ENCODE measurements around the gene TRAF2.

The TRAF2 gene

DNA sequence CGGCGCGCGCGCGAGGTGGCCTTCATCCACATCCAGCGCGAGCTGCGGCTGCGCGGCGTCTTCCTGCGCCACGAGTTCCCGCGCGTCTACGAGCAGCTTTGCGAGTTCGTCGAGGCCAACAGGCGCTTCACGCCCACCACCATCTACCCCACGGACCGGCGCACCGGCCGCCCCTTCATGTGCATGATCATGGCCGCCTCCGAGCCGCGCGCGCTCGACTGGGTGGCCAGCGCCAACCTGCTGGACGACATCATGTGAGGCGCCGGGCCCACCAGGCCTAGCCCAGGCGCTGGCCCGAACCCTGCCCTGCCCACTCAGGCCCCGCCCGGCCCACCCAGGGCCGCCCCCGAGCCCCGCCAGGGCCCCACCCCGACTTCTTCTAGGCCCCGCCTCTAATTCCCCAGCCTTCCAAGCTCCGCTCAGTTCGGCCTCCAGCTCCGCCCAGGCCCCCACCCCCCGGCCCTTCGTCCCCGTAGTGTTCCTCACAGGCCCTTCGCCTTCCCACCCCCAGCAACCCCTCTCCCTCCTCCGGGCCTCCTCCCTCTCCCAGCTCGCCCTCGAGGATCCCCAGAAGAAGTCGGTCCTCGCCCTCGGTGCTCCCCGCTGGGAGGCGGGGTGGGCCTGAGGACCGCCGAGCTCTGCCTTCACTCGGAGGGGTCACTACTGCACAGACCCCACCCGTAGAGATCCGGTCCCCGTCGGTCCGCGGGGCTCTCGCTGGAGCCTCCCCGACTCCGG is 39.1 kb upstream of the TRAF2 start:
- peak; percentile 81 for DNase-seq

DNA sequence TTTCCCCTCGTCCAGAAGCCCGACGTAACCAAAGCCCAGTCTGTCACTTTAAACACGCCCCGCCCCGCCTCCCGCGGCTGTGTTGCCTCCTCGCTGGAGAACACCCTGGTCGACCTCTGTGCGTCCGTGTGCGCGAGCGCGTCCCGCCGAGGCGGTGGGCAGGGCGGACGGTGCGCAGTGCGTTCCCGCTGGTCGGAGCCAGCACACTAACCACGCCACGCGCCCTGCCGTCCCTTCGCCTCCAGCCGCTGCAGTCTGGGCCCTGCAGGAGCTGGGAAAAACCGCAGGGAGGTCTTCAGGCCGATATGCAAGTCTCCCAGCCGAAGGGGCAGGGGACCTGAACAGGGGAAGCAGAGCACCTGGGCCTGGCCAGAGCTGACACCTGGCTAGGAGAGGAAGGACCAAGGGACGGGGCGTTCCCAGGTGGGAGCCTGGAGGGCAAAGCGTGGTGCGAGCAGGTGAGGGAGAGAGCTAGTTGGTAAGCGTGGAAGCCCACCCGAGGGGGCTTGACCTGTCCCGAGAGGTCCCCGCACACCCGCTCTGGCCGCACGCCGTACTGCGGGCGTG is 38.4 kb upstream of the TRAF2 start:
- DNase-seq: peak; percentile 79

DNA sequence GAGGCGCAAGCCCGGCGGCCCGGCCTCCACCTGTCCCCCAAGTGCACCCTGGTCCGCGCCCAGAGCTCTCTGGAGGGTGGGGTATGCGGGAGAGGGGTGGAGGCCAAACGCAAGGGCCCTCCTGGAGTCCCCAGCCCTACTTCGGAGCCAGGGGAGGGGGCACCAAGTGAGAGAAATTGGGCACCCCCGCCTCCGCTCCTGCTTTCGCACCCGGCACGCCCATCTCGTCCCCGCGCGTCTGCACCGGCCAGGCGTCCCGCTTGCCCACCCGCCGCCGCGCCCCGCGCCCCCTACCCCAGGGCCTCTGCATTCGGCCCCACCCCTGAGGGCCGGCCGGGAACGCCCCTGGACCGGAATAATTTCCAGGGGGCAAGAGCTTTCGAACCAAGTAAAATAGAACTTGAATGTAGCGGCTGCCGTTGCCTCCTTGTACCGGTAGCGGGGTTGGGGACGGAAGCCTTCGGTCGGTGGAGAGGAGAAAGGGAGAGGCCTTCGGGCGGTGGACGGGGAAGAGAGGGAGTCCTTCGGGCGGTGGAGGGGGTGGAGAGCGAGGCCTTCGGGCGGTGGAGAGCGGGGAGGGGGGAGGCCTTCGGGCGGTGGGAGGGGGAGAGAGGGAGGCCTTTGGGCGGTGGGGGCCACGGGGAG is 37.8 kb upstream of the TRAF2 start:
- DNase-seq: peak; percentile 75

DNA sequence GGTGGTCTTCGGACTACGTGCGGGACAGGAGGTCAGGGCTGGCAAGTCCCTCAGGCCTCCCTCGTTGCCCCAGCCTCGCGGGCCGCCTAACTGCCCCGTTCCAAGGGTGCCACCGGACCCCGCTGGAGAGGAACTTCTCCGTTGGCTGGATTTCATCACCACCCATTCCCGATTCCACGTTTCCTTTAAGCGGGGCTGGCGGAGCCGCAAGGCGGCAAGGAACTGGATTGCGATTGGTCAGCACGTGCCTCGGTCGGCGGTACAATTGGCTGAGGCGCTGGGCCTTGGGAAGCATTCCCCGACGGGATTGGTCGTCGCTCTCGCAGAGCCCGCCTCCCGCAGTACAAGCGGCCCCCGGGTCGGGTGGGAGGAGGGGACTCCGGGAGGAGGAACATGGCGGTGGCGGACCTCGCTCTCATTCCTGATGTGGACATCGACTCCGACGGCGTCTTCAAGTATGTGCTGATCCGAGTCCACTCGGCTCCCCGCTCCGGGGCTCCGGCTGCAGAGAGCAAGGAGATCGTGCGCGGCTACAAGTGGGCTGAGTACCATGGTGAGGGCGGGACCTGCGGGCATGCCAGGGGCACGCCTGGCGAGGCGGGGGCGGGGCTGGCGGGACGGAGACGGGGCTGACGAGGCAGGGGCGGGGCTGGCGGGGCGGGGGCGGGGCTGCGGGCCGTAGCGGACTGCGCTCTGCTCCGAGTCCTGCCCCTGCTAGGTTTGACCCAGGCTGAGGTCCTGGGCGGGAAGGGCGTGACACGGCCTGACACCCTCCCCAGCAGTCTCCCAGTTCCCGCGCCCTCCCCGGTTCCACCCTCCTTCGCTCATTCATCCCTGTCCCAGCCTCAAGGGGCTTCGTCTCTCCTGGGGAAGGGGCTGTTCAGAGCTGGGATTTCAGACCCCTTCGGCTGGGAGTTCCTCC is 37.0 kb upstream of the TRAF2 start, which contains the start of gene PHPT1:
Gene PHPT1, plus strand, starts transcription at position 372 of the 922 bp plus-strand sequence. Its CDS starts 22 bp downstream, at position 394.
- peak; percentile 97 for DNase-seq

DNA sequence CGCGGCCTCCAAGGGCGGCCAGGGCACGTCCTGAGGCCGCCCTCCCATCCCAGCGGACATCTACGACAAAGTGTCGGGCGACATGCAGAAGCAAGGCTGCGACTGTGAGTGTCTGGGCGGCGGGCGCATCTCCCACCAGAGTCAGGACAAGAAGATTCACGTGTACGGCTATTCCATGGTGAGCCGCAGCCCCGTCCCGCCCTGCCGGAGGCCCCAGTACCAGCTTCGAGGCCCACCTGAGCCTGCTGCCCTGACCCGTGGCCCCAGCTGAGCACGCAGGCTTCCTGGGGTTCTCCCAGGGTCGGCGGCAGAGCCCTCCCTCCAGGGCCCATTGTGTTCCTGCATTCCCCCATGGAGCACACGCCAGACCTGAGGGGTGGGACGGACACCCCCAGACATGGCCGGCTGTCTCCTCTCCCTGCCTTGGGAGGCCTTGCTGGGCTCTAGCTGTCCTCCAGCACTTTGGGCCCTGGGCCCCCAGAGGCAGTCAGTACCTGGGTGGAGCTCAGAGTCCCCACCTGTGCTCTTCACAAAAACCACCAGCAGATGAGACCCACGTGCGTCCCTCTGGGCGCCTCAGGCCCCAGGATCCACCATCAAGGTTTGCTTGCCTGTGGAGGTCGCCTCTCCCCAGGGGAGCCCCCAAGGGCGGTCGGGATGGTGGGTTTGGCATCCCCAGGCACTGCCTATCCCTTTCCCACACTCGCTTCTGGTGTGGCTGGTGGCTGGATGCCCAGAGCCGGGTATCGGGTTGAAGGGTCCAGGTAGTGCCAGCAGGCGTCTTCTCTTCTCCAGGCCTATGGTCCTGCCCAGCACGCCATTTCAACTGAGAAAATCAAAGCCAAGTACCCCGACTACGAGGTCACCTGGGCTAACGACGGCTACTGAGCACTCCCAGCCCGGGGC is 36.1 kb upstream of the TRAF2 start:
- no peak for DNase-seq

DNA sequence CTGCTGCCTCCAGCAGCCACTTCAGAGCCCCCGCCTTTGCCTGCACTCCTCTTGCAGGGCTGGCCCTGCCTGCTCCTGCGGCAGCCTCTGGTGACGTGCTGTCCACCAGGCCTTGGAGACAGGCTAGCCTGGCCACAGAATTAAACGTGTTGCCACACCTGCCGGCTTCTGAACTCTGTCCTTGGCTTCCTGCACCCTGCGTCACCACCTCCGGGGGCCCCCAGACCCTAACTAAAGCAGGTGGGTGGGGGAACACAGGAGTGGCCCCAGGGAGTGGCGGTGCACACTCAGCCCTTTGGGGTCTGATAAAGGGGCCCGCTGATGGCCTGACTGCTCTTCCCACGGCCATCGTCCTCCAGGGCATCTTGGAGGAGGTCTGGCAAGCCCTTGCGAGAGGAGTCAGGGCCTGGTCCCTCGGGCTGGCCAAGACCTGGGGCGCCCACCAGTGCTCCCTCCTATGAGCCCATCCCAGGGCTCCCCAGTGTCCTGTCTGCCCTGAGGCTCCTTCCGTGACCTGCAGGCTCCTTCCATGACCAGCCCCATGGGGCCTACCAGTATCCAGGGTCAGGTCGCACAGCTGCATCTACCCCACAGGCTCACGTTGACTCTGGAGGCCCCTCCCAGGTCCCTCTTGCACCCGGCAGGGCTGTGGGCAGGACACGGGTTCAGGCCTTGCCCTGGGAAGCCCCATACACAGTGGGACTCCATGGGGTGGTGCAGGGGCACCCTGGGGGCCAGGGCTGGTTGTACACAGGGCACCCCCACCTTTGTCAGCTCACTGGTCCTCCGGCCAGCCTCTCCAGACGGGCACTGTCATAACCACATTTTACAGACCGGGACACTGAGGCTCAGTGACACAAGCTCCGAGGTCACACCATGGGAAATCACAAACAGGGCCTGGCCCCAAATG is 35.2 kb upstream of the TRAF2 start:
- DNase-seq: no peak

DNA sequence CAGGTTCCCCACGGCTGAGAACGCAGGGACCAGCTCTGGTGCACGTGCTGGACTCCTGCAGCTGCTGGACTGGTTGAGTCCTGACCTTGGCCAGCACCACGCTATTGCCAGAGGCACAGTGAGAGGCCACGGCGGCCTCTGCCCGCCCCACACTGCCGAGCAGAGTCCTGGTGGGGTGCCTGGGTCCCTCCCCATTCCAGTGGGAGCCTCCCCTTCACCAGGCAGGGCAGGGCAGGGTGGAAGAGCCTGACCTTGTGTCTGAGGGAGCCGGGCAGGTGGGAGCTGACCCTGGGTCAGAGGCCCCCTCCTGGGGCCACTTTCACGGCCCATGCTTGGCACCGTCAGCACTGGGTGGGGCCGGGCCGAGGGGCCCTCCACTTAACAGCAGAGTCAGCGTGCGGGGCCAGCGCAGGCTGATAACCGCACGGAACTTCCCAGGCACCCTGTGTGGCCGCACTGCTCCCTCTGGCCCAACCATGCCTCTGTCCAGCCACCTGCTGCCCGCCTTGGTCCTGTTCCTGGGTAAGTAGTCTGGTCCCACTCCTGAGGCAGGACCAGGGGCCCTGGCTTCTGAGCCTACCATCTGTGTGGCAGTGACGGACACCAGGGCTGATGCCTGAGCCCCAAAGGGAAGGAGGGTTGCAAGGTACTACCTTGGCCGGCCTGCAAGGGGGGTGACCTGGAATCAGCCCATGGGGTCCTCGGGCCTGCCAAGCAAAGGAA is 34.2 kb upstream of the TRAF2 start, which contains the start of gene MAMDC4:
Gene MAMDC4, plus strand, starts transcription at position 406 of the 723 bp plus-strand sequence. Its CDS starts 71 bp downstream, at position 477.
- DNase-seq: no peak

DNA sequence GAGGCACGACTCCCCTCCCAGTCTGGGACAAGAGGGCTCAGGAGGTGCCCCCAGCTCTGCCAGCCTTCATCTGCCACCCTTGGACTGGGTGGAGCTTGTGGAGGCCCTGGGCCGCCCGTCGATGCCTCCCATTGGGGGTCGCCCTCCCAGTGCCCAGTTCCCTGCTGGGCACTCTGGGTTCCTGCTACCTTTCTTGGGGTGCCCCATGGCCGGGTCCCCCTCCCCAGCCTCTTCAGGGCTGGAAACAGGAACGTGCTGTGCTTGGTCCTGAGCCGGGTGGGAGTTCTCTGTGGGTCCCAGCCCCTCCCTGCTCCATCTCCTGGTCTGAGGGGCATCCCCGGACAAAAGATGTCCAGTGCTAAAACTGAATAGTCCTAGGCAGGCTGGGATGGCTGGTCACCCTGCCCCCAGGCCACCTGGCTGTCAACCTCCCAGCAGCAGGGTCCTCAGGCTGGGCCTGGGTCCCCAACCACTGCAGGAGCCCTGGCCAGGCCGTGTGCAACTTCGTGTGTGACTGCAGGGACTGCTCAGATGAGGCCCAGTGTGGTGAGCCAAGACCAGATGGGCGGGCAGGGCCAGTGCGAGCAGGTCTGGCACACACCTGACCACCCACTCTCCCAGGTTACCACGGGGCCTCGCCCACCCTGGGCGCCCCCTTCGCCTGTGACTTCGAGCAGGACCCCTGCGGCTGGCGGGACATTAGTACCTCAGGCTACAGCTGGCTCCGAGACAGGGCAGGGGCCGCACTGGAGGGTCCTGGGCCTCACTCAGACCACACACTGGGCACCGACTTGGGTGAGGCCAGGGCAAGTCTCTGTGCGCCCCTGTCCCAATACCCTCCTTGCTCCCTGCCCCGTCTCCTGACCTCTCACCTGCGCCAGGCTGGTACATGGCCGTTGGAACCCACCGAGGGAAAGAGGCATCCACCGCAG is 33.4 kb upstream of the TRAF2 start:
- no peak for DNase-seq

DNA sequence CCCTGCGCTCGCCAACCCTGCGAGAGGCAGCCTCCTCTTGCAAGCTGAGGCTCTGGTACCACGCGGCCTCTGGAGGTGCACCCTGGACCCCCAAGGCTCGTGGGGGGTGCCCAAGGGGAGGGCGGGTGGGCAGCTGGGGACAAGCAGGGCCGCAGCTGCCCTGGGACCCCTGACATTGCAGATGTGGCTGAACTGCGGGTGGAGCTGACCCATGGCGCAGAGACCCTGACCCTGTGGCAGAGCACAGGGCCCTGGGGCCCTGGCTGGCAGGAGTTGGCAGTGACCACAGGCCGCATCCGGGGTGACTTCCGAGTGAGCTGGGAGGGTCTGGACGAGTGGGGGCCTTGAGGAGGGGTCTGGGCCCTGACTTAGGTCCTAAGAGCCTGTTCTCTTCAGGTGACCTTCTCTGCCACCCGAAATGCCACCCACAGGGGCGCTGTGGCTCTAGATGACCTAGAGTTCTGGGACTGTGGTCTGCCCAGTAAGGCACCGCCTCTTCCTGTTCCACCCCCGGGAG is 32.7 kb upstream of the TRAF2 start:
- no peak for DNase-seq

DNA sequence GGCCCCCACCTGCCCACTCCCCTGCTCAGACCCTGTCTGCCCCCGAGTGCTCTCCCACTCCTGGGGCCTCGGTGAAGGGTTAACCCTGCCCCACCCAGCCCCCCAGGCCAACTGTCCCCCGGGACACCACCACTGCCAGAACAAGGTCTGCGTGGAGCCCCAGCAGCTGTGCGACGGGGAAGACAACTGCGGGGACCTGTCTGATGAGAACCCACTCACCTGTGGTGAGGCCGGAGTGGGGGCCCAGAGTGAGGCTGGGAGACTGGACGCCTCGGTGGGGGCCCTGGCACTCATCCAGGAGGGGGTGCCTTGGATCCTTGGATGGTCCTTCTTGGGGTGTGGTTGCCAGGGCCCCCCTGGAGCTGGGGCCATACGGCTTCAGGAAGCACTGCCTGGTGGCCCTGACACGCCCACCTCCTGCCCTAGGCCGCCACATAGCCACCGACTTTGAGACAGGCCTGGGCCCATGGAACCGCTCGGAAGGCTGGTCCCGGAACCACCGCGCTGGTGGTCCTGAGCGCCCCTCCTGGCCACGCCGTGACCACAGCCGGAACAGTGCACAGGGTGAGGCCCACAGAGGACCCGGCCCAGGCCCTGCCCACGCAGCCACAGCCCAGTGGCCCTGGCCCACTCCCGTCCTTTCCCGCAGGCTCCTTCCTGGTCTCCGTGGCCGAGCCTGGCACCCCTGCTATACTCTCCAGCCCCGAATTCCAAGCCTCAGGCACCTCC is 32.0 kb upstream of the TRAF2 start:
- no peak for DNase-seq

DNA sequence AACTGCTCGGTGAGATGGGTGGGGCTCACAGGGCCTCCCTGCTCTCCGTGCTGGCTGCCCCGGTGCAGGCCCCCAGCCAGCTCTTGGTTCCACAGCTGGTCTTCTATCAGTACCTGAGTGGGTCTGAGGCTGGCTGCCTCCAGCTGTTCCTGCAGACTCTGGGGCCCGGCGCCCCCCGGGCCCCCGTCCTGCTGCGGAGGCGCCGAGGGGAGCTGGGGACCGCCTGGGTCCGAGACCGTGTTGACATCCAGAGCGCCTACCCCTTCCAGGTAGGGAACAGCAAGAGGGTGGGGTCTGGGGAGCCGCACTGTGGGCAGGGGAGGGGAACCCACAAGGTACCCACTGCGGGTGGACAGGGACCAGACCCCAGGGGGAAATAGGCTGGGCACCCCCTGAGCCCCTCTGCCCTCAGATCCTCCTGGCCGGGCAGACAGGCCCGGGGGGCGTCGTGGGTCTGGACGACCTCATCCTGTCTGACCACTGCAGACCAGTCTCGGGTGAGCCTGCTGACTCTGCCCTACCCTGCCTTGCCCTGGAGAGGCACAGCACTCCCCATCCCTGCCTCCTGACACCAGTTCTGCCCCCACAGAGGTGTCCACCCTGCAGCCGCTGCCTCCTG is 31.4 kb upstream of the TRAF2 start:
- no peak for DNase-seq

DNA sequence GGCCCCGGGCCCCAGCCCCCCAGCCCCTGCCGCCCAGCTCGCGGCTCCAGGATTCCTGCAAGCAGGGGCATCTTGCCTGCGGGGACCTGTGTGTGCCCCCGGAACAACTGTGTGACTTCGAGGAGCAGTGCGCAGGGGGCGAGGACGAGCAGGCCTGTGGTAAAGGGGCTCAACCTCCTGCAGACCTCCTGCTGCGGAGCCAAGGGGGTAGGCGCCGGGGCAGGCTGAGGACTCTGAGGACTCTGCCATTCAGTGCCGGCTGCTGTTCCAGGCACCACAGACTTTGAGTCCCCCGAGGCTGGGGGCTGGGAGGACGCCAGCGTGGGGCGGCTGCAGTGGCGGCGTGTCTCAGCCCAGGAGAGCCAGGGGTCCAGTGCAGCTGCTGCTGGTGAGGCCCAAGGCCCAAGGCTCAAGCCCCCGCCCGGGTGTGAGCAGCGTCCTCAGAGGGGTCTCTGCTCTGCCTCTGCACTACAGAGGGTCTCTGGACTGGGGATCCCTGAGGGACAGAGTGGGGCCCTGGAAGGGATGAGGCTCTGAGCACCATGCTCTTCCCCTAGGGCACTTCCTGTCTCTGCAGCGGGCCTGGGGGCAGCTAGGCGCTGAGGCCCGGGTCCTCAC is 30.7 kb upstream of the TRAF2 start:
- no peak for DNase-seq

DNA sequence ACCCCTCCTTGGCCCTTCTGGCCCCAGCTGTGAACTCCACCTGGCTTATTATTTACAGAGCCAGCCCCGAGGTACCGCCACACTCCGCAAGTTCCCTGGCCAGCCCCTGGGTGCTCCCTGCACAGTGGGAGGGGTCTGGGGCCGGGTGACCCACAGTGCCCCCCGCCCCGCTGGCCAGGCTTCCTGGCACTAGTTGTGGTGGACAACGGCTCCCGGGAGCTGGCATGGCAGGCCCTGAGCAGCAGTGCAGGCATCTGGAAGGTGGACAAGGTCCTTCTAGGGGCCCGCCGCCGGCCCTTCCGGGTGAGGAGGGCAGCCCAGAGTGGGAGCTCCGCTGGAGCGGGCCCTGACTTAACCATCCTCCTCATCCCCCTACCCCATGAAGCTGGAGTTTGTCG is 30.2 kb upstream of the TRAF2 start:
- DNase-seq: no peak

DNA sequence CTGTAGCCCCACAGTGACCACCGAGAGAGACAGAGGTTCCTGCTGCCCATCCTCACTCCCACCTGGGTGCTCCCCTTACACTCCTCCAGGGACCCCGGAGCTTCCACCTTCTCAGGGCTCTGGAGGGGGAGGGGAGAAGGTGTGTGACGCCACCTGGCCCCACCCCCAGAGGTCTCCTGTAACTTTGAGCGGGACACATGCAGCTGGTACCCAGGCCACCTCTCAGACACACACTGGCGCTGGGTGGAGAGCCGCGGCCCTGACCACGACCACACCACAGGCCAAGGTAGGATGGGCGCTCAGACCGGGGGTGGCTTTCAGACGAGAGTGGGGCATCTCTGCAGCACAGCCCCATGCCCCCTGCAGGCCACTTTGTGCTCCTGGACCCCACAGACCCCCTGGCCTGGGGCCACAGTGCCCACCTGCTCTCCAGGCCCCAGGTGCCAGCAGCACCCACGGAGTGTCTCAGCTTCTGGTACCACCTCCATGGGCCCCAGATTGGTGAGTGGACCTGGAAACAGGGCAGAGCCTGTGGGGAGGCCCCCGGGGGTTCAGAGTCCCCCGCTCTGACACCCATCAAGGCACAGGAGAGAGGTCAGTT is 29.7 kb upstream of the TRAF2 start:
- DNase-seq: no peak

DNA sequence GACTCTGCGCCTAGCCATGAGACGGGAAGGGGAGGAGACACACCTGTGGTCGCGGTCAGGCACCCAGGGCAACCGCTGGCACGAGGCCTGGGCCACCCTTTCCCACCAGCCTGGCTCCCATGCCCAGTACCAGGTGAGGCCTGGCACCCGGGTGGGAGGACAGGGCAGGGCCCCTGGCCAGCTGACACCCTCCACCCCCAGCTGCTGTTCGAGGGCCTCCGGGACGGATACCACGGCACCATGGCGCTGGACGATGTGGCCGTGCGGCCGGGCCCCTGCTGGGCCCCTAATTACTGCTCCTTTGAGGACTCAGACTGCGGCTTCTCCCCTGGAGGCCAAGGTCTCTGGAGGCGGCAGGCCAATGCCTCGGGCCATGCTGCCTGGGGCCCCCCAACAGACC is 29.1 kb upstream of the TRAF2 start:
- peak; percentile 34 for DNase-seq

DNA sequence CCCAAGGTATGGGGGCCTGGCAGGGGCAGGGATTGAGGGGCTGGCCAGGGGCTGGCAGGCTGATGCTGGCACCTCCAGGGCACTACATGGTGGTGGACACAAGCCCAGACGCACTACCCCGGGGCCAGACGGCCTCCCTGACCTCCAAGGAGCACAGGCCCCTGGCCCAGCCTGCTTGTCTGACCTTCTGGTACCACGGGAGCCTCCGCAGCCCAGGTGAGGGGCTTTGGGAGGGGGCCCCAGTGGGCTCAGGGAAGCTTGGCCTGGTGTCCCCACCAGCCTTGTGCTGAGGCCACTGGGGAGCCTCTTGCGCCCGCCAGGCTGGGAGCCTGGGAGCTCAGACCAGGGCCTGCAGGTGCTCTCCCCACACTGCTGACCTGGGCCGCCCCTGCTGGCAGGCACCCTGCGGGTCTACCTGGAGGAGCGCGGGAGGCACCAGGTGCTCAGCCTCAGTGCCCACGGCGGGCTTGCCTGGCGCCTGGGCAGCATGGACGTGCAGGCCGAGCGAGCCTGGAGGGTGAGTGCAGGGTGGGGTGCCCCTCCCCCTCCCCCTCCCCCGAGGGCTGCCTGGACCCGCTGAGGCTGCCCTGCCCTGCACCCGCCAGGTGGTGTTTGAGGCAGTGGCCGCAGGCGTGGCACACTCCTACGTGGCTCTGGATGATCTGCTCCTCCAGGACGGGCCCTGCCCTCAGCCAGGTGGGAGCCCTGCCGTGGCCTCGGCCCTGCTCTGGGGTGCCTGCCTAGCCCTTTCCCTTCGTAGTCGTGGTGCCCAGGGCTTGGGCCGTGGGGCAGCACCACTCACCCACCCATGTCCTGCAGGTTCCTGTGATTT is 28.5 kb upstream of the TRAF2 start:
- peak; percentile 20 for DNase-seq

Measured in NCI-H146 (cell line).